Fibroblast of the aortic adventitia (primary cell): ENCODE data around the gene TMEM127. TPM values are rescaled to one million over a fixed set of nuclear protein-coding genes. Genes with fewer than 3 reads are reported as not detected.

ENCODE experiments used
- DNase-seq: peaks from one replicate; pipeline ENCODE4 v3.0.0-alpha.2; 2010; ENCODE audit warnings: low read depth
- H3K4me3 ChIP-seq: 2 replicates; pipeline ENCODE4 v1.5.1; 2011; ENCODE audit warnings: low read depth, mild to moderate bottlenecking, control low read depth, low read length, moderate library complexity
- CTCF ChIP-seq: IDR thresholded peaks from 2 replicates; pipeline ENCODE4 v1.5.1; 2011; ENCODE audit warnings: mild to moderate bottlenecking, low read length, control low read depth, inconsistent platforms; ENCODE audit not compliant: insufficient read depth
- total RNA-seq: library from RNA; depleted of rRNA; stranded (reverse); fragments of >200 nt; gene quantifications from 2 replicates; pipeline ENCODE4 v1.2.3, GENCODE V29; 2012; ENCODE audit warnings: low replicate concordance

The TMEM127 gene
- total RNA-seq, result 18.6 and 31.6 TPM in 2 replicates

DNA sequence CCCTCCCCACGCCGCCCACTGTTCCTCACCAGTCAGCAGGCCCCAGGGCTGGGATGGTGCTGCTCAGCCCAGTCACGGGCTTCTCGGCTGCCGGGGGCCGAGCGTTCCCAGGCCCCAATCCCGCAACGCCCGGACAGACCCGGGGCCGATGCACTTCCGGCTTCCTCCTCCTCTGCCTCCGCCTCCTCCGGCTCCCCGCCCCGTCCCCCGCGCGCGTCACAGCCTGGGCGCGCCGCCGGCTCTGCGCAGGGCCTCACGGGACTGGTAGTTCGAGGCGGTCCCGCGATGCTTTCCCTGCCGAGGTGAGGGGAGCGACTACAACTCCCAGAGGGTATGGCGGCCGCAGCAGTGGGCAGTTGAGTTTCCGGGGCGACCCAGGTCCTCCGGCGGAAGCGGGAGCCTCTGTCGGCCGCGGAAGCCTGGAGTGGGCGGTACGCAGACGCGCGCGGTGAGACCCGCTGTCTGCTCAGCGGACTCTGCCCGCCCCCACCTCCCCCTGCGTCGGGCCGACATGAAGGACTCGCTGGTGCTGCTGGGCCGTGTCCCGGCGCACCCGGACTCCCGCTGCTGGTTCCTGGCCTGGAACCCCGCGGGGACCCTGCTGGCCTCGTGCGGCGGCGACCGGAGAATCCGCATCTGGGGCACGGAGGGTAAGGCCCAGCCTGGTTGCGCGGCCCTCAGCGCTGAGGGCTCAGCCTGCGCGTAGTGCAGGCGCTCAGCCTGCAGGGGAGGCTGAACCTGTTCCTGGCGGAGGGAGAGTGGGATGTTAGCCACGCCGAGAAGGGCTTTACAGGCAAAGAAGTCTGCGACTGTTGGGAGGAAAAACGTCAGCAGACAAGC, at the start of gene TMEM127, which contains the start of gene CIAO1:
TMEM127 (minus strand) TSS at position 158 of the 840 bp plus-strand sequence. CDS start 616 bp downstream, outside the sequence.
CIAO1 (plus strand) TSS at position 386 of the 840 bp plus-strand sequence; CDS start at position 512, 126 bp downstream.
- TF ChIP-seq CTCF, result peak; percentile 46
- peak; percentile 96 for DNase-seq
- H3K4me3 ChIP-seq, result peak within 1 kb of the TSS; percentile 95

DNA sequence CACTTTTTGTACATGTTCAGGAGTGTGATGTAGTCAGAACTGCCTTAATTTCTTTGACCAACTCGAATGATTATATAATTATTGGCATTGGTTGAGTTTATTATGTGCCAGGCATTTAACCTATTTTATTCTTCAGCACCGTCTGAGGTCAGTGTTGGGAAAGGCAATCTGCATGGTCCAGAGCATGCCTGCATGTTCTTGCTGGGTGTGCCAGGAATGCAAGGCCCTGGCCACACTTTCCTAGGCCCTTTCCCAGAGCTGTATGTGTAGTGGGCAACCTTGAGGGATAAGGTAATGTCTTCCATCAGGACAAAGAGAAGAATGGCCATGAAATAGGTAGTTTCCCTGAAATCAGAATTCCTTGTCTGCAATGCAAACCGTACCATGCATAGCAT, 49.2 kb upstream of the TMEM127 start:
- no peak for DNase-seq
- no peak for TF ChIP-seq CTCF
- no peak overlapping the region for H3K4me3 ChIP-seq

- no peak for TF ChIP-seq CTCF
- no peak for DNase-seq
- H3K4me3 ChIP-seq, result no peak overlapping the region
Observed at GRCh38 chr2:96308248-96308647, 42.5 kb upstream of the TMEM127 start.

DNA sequence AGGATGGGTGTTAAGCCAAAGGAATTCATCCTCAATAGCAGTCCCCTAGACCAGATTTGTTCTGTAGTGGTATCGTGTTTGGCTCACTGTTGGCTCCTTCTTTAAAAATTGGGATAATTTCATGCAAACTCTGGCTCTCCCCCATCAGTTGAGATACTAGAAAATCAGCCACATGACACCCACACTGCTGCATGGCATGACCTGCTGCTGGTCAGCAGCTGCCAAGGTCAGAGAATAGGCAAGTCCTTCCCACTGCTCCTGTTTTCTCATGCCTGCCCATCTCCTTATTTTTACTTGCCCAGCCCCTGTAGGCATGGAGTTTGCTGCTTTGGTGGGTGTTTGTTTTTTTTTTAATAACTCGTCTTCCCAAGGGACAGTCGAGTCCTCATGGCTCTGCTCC, 40.6 kb upstream of the TMEM127 start:
- TF ChIP-seq CTCF, result no peak
- no peak for DNase-seq
- peak overlapping the region; percentile 99 for H3K4me3 ChIP-seq

GRCh38 chr2:96305979-96306308, 40.1 kb upstream of the TMEM127 start:
- DNase-seq, result no peak
- peak overlapping the region; percentile 99 for H3K4me3 ChIP-seq
- TF ChIP-seq CTCF, result no peak

DNA sequence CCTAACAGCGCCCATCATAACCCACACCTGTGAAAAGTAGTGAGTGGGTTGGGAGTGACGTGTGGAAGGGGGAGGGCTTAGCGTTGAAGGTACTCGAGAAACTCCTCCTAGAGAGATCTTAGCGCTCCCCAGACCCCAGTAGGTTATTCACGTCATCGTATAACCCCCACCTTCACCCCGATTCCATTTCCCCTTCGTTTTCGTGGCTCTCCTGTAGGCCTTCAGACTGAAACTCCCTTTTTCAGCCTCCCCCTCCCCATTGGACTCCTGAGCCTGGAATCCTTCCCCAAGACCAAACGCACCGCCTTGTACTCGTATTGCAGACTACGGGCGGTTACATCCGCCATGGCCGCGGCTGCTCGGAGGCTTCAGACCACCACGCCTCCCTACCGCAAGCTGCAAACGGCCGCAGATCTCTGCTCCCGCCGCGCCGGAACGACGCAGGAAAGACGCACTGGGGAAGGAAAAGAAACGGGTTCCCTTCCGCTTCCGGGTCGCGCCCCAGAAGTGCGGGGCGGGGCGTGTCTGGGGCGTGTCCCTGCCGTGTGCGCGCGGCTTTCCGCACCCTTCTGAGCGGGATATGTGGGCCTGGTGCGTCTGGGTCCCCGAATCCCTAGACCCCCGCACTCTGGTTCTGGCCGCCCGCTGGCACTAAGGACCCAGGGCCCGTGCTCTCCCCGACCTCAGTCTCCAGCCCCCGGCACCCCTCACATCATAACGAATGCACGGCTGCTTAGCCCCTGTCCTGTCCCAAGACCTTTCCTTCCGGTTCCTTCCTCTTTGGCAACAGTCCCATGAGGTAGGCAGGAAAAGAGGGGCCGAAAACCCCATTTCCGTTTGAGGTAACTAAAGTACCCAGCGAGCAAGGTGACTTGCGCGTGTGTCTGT, 39.5 kb upstream of the TMEM127 start, which contains the start of gene SNRNP200:
SNRNP200 (minus strand) TSS at position 456 of the 888 bp plus-strand sequence; CDS start at position 347, 109 bp downstream.
- peak; percentile 74 for DNase-seq
- no peak for TF ChIP-seq CTCF
- H3K4me3 ChIP-seq, result peak within 1 kb of the TSS; percentile 99
